ENCODE measurements around the gene SRPK2. TPM values are rescaled to one million over a fixed set of nuclear protein-coding genes. Genes with fewer than 3 reads are reported as not detected.
A peak's percentile ranks its signal among the peaks of the same experiment; 100 is the strongest.
"Not testable (repeated sequence)": the region's sequence is repeated elsewhere in the genome, so short reads cannot be mapped to it uniquely, and the experiment has no call there.

Gene SRPK2
- total and polyA plus RNA-seq, 7 donors, result 12.0 to 57.6 (median 42.9) TPM

DNA sequence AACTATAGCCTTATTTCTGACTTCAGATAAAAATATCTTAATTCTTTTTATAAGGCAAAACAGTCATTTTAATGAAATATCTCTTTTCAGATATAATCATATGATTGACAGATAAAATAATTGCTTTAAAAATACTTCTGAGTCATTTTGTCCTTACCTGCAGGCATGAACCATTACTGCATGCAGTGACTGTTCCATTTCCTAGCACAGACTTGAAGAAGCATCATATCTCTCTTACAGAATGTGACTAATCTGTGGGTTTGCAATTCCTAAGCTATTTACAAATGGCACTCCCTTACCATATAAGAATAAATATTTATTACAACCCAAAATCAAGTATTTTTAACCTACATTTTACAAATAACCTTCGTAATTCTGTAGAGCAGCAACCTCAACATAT is 120.7 kb downstream of the SRPK2 start:
- intact Hi-C loops (cut with DNase I), result no loop called here
- Histone ChIP-seq H3K27ac (peak overlapping the region; percentile 70 to 81 (median 78)), H3K4me3 (peak overlapping the region; percentile 15 to 50 (median 41)), H3K9me3 (no peaks in the 10 kb centered on the region), H3K27me3 (no peaks in the 10 kb centered on the region), H3K4me1 (peaks cover 0 to 38% (median 25%) of the 10 kb centered on the region in 4 donors), H3K36me3 (no peaks in the 10 kb centered on the region)
- no peak for DNase-seq
- 8 to 19% methylated on average over 1 of the region's 1 CpG for WGBS, 2 donors
- TF ChIP-seq, protein P1, sequence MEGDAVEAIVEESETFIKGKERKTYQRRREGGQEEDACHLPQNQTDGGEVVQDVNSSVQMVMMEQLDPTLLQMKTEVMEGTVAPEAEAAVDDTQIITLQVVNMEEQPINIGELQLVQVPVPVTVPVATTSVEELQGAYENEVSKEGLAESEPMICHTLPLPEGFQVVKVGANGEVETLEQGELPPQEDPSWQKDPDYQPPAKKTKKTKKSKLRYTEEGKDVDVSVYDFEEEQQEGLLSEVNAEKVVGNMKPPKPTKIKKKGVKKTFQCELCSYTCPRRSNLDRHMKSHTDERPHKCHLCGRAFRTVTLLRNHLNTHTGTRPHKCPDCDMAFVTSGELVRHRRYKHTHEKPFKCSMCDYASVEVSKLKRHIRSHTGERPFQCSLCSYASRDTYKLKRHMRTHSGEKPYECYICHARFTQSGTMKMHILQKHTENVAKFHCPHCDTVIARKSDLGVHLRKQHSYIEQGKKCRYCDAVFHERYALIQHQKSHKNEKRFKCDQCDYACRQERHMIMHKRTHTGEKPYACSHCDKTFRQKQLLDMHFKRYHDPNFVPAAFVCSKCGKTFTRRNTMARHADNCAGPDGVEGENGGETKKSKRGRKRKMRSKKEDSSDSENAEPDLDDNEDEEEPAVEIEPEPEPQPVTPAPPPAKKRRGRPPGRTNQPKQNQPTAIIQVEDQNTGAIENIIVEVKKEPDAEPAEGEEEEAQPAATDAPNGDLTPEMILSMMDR (IDR thresholded peaks at IDR 0.05), result peak in 1 of 4 experiments; percentile 48
- TF ChIP-seq EP300 (IDR thresholded peaks at IDR 0.05), result no peak

DNA sequence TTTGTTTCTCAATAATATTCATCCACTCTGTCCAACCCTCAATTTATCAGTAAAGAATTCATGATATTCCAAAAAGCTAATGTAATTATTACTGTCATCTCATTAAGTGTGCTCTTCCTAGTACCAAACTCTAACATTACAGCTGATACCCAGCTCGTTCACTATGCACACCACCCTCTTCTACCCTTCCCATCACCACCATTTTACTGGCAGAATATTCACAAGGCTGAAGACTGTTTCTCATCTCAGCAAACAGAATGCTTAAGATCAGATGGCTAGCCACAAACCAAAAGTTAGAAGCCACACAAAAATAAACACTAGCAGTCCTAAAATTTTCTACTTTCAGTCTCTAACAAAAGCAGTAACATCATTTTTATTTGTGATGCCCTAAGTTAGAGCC is 121.5 kb downstream of the SRPK2 start:
- TF ChIP-seq EP300 (IDR thresholded peaks at IDR 0.05), result no peak
- TF ChIP-seq, protein P1 (IDR thresholded peaks at IDR 0.05), result no peak
- TF ChIP-seq POLR2AphosphoS5 (IDR thresholded peaks at IDR 0.05), result no peak
- Histone ChIP-seq H3K27me3 (no peaks in the 10 kb centered on the region), H3K27ac (peak overlapping the region in 2 of 4 donors; percentile 78 to 81), H3K9me3 (no peaks in the 10 kb centered on the region), H3K4me3 (peak overlapping the region in 1 of 4 donors; percentile 50), H3K36me3 (no peaks in the 10 kb centered on the region), H3K4me1 (peaks cover 0 to 38% (median 25%) of the 10 kb centered on the region in 4 donors)
- intact Hi-C loops (cut with DNase I), result no loop called here
- WGBS, 2 donors, result 34 to 43% methylated on average over 1 of the region's 1 CpG
- DNase-seq, result no peak

DNA sequence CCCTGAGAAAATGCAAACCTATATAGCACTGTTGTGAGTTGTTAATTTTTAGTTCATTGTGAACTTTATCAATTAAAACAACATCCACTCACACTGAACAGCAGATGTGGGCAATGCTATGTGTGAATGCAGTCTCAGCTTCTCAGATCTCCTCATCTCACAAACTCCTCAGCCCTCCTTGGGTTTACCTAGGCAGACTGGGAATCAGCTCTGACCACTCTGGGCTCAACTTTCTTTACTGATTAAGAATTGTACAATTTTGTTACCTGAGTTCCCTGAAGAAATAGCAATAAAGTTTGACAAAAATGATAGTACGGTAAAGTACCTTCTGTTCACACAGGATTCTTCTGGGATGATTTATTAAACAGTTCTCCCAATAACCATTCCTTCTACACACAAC is 124.0 kb downstream of the SRPK2 start:
- no peaks in the 10 kb centered on the region for H3K27me3 ChIP-seq
- no peak overlapping the region for H3K4me3 ChIP-seq
- no peaks in the 10 kb centered on the region for H3K36me3 ChIP-seq
- H3K27ac ChIP-seq, result no peak overlapping the region
- H3K4me1 ChIP-seq, result peaks cover 0 to 27% (median 20%) of the 10 kb centered on the region in 4 donors
- TF ChIP-seq POLR2A (IDR thresholded peaks at IDR 0.05) (no peak), POLR2AphosphoS5 (IDR thresholded peaks at IDR 0.05) (no peak), EP300 (IDR thresholded peaks at IDR 0.05) (no peak)
- TF ChIP-seq, protein P1 (IDR thresholded peaks at IDR 0.05), result no peak
- H3K9me3 ChIP-seq, result no peaks in the 10 kb centered on the region
- WGBS, 2 donors, result 82 to 92% methylated on average over 1 of the region's 1 CpG
- DNase-seq, result no peak
- intact Hi-C loops (cut with DNase I), result no loop called here

DNA sequence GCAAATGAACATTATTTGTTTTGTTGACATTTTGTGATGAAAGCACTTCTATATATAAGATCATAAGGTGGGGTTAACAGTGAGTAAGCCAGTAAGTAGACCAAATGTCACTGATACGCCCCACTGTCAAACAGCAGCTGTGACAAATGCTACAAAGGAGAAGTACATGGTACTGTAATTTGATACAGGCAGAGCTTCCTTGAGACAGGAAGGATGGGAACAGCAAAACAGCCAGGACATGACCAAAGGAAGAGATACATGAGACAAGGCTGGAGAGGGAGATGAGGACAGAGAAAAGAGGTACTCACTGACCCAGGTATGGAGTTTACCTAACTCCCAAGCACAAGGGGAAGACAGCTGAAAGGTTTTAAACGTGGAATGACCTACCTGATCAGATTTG is 127.0 kb downstream of the SRPK2 start:
- no peaks in the 10 kb centered on the region for H3K36me3 ChIP-seq
- H3K4me3 ChIP-seq, result no peak overlapping the region
- H3K9me3 ChIP-seq, result no peaks in the 10 kb centered on the region
- TF ChIP-seq, protein P1 (IDR thresholded peaks at IDR 0.05), result no peak
- TF ChIP-seq POLR2AphosphoS5 (IDR thresholded peaks at IDR 0.05), result no peak
- TF ChIP-seq POLR2A (IDR thresholded peaks at IDR 0.05), result no peak
- no peak for TF ChIP-seq EP300 (IDR thresholded peaks at IDR 0.05)
- H3K27me3 ChIP-seq, result no peaks in the 10 kb centered on the region
- H3K4me1 ChIP-seq, result peaks cover 0 to 19% (median 10%) of the 10 kb centered on the region in 4 donors
- no peak overlapping the region for H3K27ac ChIP-seq
- WGBS, 2 donors, result 28 to 61% methylated on average over 2 of the region's 2 CpGs
- intact Hi-C loops (cut with DNase I), result no loop called here
- DNase-seq, result no peak

DNA sequence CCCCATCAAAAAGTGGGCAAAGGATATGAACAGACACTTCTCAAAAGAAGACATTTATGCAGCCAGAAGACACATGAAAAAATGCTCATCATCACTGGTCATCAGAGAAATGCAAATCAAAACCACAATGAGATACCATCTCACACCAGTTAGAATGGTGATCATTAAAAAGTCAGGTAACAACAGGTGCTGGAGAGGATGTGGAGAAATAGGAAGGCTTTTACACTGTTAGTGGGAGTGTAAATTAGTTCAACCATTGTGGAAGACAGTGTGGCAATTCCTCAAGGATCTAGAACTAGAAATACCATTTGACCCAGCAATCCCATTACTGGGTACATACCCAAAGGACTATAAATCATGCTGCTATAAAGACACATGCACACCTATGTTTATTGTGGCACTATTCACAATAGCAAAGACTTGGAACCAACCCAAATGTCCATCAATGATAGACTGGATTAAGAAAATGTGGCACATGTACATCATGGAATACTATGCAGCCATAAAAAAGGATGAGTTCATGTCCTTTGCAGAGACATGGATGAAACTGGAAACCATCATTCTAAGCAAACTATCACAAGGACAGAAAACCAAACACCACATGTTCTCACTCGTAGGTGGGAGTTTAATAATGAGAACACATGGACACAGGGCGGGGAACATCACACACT is 128.4 kb downstream of the SRPK2 start:
- H3K4me1 ChIP-seq, result peaks cover 0 to 17% (median 8%) of the 10 kb centered on the region in 4 donors
- 96 to 99% methylated on average over 2 of the region's 2 CpGs for WGBS, 2 donors
- intact Hi-C loops (cut with DNase I); DNase-seq; H3K36me3 ChIP-seq; H3K4me3 ChIP-seq; H3K27me3 ChIP-seq; H3K27ac ChIP-seq; H3K9me3 ChIP-seq: not testable (repeated sequence)

DNA sequence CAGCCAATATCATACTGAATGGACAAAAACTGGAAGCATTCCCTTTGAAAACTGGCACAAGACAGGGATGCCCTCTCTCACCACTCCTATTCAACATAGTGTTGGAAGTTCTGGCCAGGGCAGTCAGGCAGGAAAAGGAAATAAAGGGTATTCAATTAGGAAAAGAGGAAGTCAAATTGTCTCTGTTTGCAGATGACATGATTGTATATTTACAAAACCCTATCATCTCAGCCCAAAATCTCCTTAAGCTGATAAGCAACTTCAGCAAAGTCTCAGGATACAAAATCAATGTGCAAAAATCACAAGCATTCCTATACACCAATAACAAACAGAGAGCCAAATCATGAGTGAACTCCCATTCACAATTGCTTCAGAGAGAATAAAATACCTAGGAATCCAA is 129.8 kb downstream of the SRPK2 start:
- H3K4me3 ChIP-seq; H3K27ac ChIP-seq; H3K27me3 ChIP-seq; H3K36me3 ChIP-seq; intact Hi-C loops (cut with DNase I); DNase-seq; H3K9me3 ChIP-seq: not testable (repeated sequence)
- H3K4me1 ChIP-seq, result peaks cover 0 to 17% (median 8%) of the 10 kb centered on the region in 4 donors

Data from sigmoid colon (tissue), 7 donors.